T-helper 1 cell treated with Interleukin-12 subunit alpha and Interleukin-12 subunit beta and Interleukin-4 antibody, amounts not matched to agents 30 μg/mL and 1 μg/mL, for 36 hours (primary cell): ENCODE data around the gene TCIRG1.
A peak's percentile ranks its signal among the peaks of the same experiment; 100 is the strongest.

Source experiments
- H3K27ac Mint-ChIP-seq: one replicate; pipeline ENCODE4 v1.8.0; 2021; ENCODE audit warnings: mild to moderate bottlenecking, mixed read lengths
- H3K27me3 Mint-ChIP-seq: one replicate; pipeline ENCODE4 v1.8.0; 2021; ENCODE audit warnings: low read depth, mixed read lengths
- H3K36me3 Mint-ChIP-seq: one replicate; pipeline ENCODE4 v1.8.0; 2021; ENCODE audit warnings: low read depth, mixed read lengths
- H3K4me1 Mint-ChIP-seq: one replicate; pipeline ENCODE4 v1.8.0; 2021; ENCODE audit warnings: low read depth, mixed read lengths
- H3K4me3 Mint-ChIP-seq: one replicate; pipeline ENCODE4 v1.8.0; 2021; ENCODE audit warnings: mild to moderate bottlenecking, moderate library complexity, mixed read lengths
- H3K9me3 Mint-ChIP-seq: one replicate; pipeline ENCODE4 v1.8.0; 2021; ENCODE audit warnings: mixed read lengths

TCIRG1 gene

GRCh38 chr11:68021167-68021787 is 17.5 kb upstream of the TCIRG1 start:
- Mint-ChIP-seq H3K4me1 (peaks cover 3% of the 10 kb centered on the region), H3K27ac (no peak overlapping the region), H3K36me3 (no peaks in the 10 kb centered on the region), H3K27me3 (no peaks in the 10 kb centered on the region), H3K9me3 (no peaks in the 10 kb centered on the region), H3K4me3 (no peak overlapping the region)

GRCh38 chr11:68022531-68022930 is 16.3 kb upstream of the TCIRG1 start:
- Mint-ChIP-seq H3K27me3 (no peaks in the 10 kb centered on the region), H3K4me3 (no peak overlapping the region), H3K9me3 (no peaks in the 10 kb centered on the region), H3K4me1 (peaks cover 3% of the 10 kb centered on the region), H3K36me3 (no peaks in the 10 kb centered on the region), H3K27ac (no peak overlapping the region)

DNA sequence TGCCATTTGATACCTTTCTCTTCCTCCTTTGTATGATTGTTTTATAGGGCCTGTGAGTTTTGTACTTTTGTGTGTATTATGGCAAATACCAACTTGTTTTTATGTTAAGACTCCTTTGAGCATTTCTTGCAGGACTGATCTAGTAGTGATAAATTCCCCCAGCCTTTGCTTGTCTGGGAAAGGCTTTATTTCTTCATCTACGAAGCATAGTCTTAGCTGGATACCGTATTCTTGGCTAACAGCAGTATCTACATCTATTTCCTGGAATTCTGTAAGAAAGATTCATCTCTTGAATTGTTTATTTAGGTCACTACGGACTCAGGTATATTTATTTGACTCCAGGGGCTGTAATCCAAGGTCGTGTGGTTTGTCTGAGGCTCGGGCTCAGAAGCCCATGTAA is 14.3 kb upstream of the TCIRG1 start:
- no peak overlapping the region for H3K27ac Mint-ChIP-seq
- no peaks in the 10 kb centered on the region for H3K9me3 Mint-ChIP-seq
- no peaks in the 10 kb centered on the region for H3K27me3 Mint-ChIP-seq
- H3K36me3 Mint-ChIP-seq: no peaks in the 10 kb centered on the region
- peaks cover 9% of the 10 kb centered on the region for H3K4me1 Mint-ChIP-seq
- no peak overlapping the region for H3K4me3 Mint-ChIP-seq

DNA sequence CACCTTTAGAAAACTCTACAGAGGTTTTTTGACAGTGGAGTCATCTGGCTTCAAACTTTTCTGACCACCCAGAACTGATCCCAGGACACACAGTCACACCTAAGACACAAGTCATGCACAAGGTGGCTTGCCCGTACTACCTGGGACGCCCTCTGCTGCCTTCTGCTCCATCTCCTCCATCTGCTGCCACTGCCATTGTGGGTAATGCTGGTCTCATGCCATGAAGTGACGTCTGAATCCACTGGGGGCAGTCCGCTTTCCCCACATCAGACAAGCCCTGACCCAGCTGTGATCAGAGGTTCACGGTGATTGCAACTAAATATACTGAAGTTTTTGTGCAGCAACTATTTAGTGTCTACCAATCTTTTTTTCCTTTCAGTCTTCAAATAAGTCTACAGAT is 13.8 kb upstream of the TCIRG1 start:
- Mint-ChIP-seq H3K4me3 (no peak overlapping the region), H3K9me3 (no peaks in the 10 kb centered on the region), H3K4me1 (peaks cover 11% of the 10 kb centered on the region), H3K36me3 (no peaks in the 10 kb centered on the region), H3K27ac (no peak overlapping the region), H3K27me3 (no peaks in the 10 kb centered on the region)

DNA sequence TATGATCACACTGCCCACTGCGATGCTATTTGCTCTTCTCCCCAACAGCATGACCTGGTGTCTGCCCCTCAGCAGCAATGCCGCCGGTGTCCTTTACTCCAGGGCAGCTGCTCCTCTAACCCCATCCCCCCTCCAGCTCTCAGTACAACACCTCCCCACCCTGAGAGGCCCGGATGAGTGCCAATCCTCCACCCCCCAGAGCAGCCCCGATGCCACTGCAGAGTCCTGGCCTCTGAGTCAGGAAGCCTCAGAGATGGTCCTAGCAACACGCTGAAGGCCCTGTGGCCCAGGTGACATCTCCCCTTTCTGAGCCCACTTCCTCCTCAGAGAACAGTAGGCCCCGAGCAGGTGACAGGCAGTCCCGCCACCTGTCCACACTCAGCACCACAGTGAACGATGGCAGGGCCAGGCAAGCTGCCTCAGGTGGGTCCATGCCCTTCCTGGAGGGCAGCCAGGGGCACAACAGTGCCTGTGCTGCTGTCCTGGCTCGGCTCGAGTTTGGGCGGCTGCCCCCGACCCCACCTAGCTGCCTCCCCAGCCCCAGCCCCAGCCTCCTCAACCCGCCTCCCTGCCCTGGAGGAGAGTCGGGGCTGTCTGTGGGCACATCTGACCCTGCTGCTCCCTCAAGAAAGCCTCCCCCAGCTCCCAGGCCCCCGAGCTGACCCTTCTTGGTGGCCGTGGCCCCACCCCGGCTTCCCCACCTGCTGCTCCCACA is 12.3 kb upstream of the TCIRG1 start:
- H3K27me3 Mint-ChIP-seq: no peaks in the 10 kb centered on the region
- no peaks in the 10 kb centered on the region for H3K9me3 Mint-ChIP-seq
- no peak overlapping the region for H3K4me3 Mint-ChIP-seq
- no peak overlapping the region for H3K27ac Mint-ChIP-seq
- H3K4me1 Mint-ChIP-seq: peaks cover 16% of the 10 kb centered on the region
- H3K36me3 Mint-ChIP-seq: peaks cover under 1% of the 10 kb centered on the region

- no peak overlapping the region for H3K4me3 Mint-ChIP-seq
- no peak overlapping the region for H3K27ac Mint-ChIP-seq
- no peaks in the 10 kb centered on the region for H3K27me3 Mint-ChIP-seq
- no peaks in the 10 kb centered on the region for H3K9me3 Mint-ChIP-seq
- H3K4me1 Mint-ChIP-seq: peaks cover 19% of the 10 kb centered on the region
- peaks cover 3% of the 10 kb centered on the region for H3K36me3 Mint-ChIP-seq
These were observed 11.2 kb upstream of the TCIRG1 start for GRCh38 chr11:68027667-68028066.

DNA sequence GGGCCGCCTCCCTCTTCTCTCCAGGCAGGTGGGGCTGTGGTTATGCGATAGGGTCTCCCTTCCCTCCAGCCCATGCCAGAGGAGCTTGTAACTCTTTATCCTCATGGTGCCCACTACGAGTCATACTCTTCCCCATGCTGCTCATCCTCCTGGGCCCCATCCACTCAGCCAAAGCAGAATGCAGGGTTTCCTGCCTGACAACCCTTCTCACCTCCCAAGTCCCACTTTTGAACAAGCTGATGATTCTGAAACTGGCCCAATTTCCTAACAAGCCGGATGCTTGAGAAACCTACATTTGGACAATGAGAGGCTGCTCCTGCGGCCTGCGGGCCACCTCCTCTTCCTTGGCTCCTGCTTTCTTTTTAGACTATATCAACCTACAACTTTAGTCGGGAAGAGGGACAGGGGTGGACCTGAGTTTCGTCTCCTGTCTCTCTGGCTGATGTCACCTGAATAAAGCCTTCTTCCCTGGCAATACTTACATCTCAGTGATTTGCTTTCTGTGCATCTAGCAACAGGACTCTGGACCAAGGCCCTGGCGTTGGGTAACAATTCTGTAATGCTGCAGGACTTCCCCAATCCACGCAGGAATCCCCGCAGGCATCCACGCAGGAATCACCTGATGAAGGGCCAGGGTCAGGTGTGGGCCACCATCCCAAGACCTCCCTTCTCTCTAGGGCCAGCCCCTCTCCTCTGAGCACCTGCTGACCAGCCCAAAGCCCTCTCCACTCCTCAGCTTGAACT is 9.9 kb upstream of the TCIRG1 start:
- H3K4me3 Mint-ChIP-seq: peak overlapping the region; percentile 71
- H3K27me3 Mint-ChIP-seq: no peaks in the 10 kb centered on the region
- peaks cover 6% of the 10 kb centered on the region for H3K36me3 Mint-ChIP-seq
- no peaks in the 10 kb centered on the region for H3K9me3 Mint-ChIP-seq
- peak overlapping the region; percentile 41 for H3K27ac Mint-ChIP-seq
- H3K4me1 Mint-ChIP-seq: peaks cover 19% of the 10 kb centered on the region

DNA sequence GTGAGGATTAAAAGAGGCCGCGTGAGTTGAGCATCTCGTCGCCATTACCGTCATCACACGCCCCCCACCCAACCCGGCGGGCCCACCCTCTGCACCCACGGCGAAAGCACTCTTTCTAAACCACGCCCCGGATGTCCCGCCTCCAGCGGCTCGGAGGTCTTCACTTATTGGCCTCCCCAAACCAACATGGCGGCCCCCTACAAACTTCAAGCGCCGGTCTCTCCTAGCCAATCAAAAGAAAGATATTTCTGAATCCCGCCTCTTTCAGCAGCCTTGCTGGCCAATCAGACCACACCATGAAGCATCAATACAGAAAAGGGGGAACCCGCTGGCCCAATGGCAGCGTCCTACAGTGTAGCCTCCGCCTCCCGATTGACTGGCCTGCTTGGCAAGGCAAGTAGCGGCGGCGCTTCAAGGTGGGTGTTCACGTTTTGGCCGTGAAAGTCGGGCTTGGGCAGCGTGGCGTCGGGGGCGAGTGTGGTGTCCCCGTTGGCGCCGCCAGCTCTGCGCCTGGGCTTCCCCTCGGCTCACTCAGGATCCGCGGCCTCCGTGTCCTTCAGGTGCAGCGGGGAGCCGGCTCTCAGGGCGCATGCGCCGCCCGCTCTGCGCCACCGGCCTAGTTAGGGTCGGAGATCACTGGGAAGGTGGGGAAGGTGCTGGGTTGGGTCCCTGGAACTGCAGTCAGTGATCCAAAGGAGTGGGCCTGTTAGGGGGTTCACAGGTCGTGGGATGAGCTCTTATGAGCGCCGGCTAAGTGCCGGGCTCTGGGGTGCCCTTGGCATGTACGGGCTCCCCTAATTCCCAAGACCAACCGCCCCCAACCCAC is 8.3 kb upstream of the TCIRG1 start, which contains the start of gene NDUFS8:
Gene NDUFS8 (plus strand): TSS at position 364 of the 826 bp plus-strand sequence. CDS start 1,471 bp downstream, outside the sequence.
- peaks cover 16% of the 10 kb centered on the region for H3K4me1 Mint-ChIP-seq
- H3K4me3 Mint-ChIP-seq: peak within 1 kb of the TSS; percentile 95
- H3K27ac Mint-ChIP-seq: peak within 1 kb of the TSS; percentile 91
- H3K9me3 Mint-ChIP-seq: no peaks in the 10 kb centered on the region
- peaks cover 6% of the 10 kb centered on the region for H3K36me3 Mint-ChIP-seq
- H3K27me3 Mint-ChIP-seq: no peaks in the 10 kb centered on the region

DNA sequence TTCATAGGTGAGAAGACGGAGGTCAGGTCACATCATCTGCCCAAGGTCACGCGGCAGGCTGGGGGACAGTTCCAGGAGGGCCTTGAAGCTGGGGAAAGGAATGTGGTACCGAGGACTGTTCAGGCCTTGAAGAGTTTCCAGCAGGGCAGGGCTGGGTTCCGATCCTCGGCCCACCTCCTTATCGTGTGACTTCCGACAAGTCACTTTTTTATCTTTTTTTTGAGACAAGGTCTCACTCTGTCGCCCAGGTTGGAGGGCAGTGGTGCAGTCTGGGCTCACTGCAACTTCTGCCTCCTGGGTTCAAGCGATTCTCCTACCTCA is 7.7 kb upstream of the TCIRG1 start:
- Mint-ChIP-seq H3K27me3 (no peaks in the 10 kb centered on the region), H3K4me3 (peak overlapping the region; percentile 95), H3K27ac (peak overlapping the region; percentile 91), H3K4me1 (peaks cover 16% of the 10 kb centered on the region), H3K36me3 (peaks cover 6% of the 10 kb centered on the region), H3K9me3 (no peaks in the 10 kb centered on the region)

DNA sequence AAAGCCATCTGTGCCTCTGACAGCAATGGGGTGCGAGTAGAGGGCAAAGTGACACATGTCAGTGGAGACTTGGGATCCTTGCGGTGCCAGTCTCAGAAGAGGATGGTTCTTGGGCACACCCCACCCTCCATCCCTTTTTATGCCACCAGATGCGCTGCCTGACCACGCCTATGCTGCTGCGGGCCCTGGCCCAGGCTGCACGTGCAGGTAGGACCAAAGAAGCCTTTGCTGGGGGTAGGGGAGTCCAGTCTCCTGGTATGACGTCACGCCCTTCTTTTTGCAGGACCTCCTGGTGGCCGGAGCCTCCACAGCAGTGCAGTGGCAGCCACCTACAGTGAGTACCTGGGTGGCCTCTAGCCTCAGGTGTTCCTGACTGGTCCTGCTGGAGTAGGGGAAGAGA is 6.8 kb upstream of the TCIRG1 start:
- peak overlapping the region; percentile 91 for H3K27ac Mint-ChIP-seq
- H3K27me3 Mint-ChIP-seq: no peaks in the 10 kb centered on the region
- H3K4me3 Mint-ChIP-seq: peak overlapping the region; percentile 95
- peaks cover 8% of the 10 kb centered on the region for H3K36me3 Mint-ChIP-seq
- peaks cover 20% of the 10 kb centered on the region for H3K4me1 Mint-ChIP-seq
- H3K9me3 Mint-ChIP-seq: no peaks in the 10 kb centered on the region

DNA sequence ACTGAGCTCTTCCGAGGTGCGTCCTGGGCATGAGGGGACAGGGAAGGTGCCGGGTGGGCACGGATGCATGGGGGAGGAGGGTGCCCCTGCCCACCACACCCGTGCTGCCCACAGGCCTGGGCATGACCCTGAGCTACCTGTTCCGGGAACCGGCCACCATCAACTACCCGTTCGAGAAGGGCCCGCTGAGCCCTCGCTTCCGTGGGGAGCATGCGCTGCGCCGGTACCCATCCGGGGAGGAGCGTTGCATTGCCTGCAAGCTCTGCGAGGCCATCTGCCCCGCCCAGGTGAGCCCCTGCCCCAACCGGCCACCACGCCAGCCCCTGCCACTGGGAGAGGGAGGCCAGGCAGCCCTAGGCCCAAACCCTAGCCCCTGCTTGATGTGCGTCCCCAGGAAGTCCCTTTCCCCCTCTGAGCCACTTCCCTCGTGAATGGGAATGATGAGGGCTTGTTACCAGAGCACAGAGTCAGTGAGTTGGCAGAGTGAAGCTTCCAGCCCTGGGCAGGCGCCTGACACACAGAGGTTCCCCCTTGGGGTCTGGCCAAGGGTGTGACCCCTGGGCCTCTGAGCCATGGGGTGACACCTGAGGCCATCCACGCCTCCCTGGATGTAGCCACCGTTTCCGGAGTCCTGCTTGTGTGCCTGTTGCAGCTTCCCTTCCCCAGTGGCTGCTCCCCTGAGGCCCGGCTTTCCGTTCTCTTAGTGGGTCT is 5.7 kb upstream of the TCIRG1 start:
- Mint-ChIP-seq H3K4me1 (peaks cover 26% of the 10 kb centered on the region), H3K4me3 (no peak overlapping the region), H3K36me3 (peaks cover 8% of the 10 kb centered on the region), H3K9me3 (no peaks in the 10 kb centered on the region), H3K27ac (no peak overlapping the region), H3K27me3 (no peaks in the 10 kb centered on the region)

DNA sequence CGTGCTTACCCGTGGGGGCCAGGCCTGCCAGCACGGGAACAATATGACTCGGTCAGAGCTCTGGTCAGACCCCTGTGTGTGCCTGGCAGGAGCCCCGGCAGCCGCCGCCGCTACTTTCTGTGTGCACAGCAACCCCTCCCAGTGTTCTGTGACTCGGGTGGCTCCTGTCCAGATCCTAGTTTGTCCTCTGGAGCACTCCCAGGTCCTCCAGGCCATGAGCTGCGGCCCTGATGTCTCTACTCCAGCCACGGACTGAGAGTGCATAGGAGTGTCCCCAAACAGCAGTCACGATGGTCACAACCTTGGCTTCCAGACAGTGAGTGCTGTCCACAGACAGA is 5.1 kb upstream of the TCIRG1 start:
- peaks cover 26% of the 10 kb centered on the region for H3K4me1 Mint-ChIP-seq
- H3K4me3 Mint-ChIP-seq: no peak overlapping the region
- no peak overlapping the region for H3K27ac Mint-ChIP-seq
- H3K36me3 Mint-ChIP-seq: peaks cover 8% of the 10 kb centered on the region
- H3K9me3 Mint-ChIP-seq: no peaks in the 10 kb centered on the region
- H3K27me3 Mint-ChIP-seq: no peaks in the 10 kb centered on the region

DNA sequence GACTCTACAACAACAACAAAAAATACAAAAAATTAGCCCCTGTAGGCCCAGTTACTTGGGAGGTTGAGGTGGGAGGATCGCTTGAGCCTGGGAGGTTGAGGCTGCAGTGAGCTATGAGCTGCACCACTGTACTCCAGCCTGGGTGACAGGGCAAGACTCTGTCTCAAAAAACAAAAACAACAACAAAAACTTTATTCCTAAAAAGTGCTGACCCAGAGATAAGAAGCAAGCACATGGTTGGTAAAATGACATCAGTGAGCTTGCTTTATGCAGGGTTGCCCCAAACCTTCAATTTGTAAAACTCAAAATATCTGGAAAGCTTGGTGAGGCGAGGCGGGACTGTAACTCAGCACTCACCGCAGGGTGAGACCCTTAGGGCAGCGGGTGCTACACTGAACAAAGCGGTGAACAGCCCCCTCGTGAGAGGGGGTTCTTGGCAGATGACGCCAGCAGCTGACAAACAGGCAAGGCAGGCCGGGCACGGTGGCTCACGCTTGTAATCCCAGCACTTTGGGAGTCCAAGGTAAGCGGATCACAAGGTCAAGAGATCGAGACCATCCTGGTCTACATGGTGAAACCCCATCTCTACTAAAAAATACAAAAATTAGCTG is 3.5 kb upstream of the TCIRG1 start:
- no peaks in the 10 kb centered on the region for H3K27me3 Mint-ChIP-seq
- H3K4me1 Mint-ChIP-seq: peaks cover 22% of the 10 kb centered on the region
- no peak overlapping the region for H3K27ac Mint-ChIP-seq
- H3K36me3 Mint-ChIP-seq: peaks cover 8% of the 10 kb centered on the region
- no peak overlapping the region for H3K4me3 Mint-ChIP-seq
- no peaks in the 10 kb centered on the region for H3K9me3 Mint-ChIP-seq
